Activated CD4-positive, CD25-positive, alpha-beta regulatory T cell treated with anti-CD3 and anti-CD28 coated beads, Interleukin-2, amount 50 U/mL, for 72 hours (primary cell): Measurements from ENCODE around the gene PEX7.
"Not testable (repeated sequence)": the region's sequence is repeated elsewhere in the genome, so short reads cannot be mapped to it uniquely, and the experiment has no call there.

Source experiments
- DNase-seq: peaks from one replicate; pipeline ENCODE4 v3.0.0; 2021

The PEX7 gene

DNA sequence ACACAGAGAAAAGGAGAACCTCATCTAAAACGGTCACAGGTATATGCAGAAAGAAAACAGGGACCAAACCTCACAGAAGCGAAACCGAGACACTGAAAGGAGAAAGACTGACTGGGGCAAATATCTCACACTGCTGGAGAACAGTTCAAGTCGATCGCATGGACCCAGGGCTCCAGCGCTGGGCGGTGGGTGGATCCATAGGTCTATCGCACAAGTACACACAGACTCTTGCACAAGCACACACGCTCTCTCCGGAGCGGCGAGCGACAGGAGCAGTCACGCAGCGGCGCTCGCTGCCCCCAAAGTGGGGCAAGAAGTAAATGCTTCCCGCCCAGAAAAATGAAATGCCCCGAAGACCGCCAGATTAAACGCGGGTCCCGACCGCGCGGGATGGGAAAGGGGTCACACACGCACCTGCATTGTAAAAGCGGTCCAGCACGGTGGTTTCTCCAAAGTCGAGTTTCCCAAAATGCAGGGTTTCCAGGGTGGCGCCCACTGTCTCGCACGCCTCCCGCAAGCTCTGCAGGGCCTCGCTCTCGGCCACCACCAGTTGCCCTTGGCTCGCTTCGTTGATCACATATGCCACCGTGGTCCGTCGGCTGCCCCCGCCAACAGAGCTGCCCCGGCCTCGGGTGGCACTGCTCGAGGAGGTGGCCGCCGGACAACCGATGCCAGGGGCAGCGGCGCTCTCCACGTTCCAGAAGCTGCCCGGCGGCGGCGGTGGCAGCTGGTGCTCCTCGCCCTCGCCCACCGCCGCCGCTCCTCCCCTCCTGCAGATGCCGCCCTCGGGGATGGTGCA, 30.9 kb upstream of the PEX7 start:
- peak; percentile 62 for DNase-seq

DNA sequence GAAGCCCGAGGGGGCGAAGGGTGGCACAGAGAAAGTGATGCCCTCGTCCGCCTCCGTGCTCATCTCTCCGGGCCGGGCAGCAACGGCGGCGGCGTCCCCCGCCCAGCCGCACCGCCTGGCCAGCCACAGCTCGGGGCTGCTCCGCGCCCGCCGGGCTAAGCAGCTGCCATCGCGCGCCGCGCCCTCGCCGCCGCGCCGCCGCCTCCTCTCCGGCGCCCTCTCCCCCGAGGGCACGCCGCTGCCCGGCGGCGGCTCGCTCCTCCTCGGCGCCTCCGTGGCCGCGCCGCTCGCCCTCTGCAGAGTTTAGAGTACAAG, 30.3 kb upstream of the PEX7 start:
- no peak for DNase-seq

DNA sequence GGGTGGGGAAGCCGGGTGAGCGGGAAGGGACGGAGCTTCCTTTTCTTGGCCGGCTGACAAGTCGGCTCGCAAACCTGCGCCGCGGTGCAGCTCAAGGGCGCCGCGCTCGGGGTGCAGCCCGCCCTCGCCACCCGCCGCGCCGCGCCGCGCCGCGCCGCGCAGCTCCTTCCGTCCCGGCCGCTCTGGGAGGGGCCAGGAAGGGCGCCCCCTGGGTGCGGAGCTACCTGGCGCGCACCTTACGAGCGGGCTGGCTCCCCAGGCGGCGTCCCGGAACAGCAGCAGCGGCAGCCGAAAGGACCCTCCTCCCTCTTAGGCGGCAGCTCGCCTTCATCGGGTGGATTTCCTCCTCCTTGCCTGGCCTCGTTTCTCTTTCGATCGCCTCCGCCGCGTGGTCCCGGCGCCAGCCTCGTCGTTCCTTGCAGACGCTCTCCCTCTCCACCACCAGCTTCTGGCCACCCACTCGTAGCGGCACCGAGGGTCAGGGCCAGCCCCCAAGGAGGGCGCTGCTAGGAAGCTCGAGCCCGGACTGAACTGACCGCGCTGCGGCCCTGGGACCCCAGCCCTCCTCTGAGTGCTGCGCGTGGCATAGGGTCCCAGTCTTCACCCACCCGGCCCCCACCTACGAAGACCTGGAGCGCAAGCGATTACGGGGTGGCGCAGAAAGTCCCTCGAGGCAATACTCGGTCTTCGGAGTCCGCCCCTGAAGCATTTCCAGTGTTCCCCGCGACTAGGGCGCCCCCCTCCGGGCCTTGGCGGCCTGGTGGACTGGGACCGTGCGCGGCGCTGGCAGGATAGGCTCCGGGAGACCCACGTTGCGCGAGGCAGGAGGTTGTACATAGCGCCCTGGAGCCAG, 29.8 kb upstream of the PEX7 start, which contains the start of gene MAP3K5:
Gene MAP3K5, minus strand, starts transcription at position 68 of the 853 bp plus-strand sequence. CDS start 320 bp downstream, outside the sequence.
- peak; percentile 93 for DNase-seq

DNA sequence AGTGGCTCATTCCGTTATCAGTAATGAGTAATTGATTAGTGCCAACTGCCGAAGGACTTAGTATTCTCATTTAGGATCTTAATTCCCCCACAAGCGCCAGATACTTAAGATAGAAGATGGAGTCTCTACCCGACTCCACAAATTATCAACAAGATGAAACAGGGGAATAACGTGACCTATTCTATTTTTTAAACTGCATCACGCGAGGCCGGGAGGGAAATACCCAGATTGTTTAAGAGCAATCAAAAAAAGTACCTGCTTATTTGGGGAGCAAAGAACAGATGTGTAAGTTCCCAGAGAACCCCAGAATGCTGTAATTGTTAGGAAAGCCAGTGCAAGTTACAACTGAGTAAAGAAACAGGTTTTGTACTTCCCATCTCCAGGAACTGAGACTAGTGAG, 29.0 kb upstream of the PEX7 start:
- DNase-seq: peak; percentile 40

DNA sequence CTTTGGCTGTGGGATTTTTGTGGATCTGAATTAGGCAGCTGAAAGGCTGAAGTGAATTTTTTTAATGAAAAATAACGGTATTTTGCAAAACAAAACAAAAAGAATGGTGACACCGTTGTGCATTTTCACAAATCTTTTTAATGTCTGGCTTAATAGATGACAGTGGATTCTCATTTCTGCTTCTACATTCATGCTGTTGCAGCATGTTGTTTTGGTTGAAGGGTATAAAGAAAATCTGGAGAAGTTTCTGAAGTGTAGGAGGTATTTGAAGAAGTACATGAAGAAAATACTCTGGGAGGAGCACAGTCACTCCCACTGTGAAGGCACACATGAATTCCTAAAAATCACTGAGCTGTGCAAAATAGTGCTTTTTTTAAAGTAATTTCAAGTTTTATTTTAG, 27.0 kb upstream of the PEX7 start:
- no peak for DNase-seq

DNA sequence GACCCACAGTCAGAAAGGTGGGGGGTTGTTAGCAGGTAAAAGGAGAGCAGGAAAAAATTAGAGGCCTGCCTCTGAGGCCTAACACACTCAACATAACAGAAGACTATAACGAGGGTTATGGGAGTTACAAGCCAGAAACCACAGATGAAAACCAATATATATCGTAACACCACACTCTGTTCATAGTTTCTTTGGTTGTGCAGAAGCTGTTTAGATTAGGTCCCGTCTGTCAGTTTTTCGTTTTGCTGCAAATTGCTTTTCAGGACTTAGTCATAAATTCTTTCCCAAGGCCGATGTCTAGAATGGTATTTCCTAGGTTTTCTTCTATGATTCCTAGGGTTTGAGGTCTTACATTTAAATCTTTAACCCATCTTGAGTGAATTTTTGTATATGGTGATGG, 26.4 kb upstream of the PEX7 start:
- no peak for DNase-seq

DNA sequence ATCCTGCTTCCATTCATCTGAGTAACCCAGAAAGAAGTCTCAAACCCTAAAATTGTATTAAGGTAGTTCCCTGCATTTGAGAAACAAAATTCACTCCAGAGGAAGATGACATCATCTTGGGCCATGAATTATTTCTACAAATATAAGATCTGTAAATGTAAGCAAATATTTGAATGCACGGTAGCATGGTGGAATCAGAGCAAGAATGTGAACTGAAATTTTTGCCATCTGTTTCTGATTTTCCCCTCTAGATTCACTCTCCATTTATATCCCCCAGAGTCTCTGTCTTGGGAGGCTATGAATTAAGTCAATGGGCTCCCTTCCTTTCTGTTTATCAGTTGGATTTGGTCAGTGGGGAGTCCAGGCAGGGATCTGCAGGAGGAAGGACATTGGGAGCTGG, 24.3 kb upstream of the PEX7 start:
- no peak for DNase-seq

DNA sequence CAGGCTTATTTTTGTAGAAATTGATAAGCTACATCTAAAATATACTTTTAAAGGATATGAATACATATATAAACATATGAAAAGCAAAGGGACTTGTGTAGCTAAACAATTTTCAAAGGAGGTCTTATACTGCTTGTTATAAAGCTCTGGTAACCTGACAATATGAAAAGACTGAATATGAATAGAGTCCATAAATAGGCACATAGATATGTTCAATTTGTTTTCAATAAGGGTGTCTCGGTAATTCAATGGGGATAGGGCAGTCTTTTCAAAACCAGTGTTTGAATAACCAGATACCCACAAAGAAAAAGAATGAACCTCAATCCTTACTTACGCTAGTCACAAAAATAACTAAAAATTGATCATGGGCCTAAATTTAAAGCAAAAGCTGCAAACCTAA, 20.8 kb upstream of the PEX7 start:
- no peak for DNase-seq

DNA sequence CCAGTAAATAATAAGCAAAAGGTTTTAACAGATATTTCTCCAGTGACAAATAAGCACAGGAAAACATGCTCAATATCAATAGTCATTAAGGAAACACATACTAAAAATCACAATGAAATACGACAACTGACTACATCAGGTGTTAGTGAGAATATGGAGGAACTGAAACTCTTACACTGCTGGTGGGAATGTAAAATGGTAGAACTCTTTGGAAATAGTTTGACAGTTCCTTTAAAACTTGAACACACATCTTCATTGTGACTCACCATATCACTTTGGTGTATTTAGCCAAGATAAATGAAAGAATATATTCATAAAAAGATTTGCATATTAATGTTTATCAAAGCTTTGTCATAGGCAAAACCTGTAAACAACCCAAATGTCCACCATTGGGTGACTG, 18.8 kb upstream of the PEX7 start:
- no peak for DNase-seq

DNA sequence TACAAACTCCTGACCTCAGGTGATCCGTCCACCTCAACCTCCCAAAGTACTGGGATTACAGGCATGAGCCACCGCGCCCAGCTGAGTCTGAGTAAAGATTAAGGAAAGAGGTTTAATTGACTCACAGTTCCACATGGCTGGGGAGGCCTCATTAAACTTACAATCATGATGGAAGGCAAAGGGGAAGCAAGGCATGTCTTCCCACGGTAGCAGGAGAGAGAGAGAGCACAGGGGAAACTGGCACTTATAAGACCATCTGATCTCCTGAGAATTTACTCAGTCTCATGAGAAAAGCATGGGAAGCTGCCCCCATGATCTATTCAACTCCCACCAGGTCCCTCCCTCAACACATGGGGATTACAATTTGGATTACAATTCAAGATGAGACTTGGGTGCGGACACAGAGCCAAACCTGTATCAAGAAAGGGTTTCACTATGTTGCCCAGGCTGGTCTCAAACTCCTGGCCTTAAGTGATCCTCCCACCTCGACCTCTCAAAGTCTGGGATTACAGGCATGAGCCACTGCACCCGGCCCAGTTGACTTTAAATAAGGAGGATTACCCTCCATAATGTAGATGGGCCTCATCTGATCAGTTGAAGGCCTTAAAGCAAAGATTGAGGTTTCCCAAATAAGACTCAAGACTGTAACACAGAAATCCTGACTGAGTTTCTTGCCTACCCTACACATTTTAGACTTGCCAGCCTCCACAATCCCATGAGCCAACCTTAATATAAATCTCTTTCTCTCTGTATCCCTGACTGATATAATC, 13.1 kb upstream of the PEX7 start:
- DNase-seq: no peak

DNA sequence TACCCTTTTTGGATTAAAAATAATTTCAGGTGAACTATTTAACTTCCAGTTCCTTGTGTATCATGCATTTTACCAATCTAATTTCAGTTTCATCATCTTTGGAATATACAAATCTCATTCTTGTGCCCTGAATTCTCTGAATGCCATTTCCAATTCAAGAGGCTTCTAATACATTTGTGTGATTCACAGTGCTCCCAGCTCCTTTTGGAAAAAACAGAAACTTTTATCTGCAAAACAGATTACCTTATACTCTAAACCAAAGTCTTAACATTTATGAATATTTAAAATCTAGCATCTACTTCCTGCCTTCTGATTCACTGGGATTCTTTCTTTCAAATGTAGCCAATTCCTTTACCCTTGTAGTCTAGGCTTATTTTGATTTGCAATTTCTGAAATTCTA, 11.1 kb upstream of the PEX7 start:
- no peak for DNase-seq

DNA sequence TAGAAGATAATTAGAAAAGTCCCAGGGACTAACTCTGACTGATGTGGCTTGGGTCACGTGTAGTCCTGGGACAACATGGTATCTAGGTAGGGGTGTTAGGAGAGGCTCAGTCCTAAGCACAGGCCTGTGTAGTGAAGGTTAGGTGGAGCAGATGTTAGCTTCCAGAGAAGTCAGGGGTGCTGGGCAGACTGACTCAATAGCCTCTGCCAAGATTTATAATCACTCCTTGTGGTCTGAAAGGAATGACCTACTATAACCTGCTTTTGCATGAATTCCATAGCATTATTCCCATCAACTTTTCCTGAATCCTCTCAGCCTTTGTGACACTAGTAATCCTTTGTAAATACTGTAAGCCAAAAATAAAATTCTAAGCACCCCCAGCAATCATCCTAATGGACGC, 10.2 kb upstream of the PEX7 start:
- DNase-seq: no peak

DNA sequence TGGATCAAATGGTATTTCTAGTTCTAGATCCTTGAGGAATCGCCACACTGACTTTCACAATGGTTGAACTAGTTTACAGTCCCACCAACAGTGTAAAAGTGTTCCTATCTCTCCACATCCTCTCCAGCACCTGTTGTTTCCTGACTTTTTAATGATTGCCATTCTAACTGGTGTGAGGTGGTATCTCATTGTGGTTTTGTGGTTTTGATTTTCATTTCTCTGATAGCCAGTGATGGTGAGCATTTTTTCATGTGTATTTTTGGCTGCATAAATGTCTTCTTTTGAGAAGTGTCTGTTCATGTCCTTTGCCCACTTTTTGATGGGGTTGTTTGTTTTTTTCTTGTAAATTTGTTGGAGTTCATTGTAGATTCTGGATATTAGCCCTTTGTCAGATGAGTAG, 6.8 kb upstream of the PEX7 start:
- not testable (repeated sequence) for DNase-seq

DNA sequence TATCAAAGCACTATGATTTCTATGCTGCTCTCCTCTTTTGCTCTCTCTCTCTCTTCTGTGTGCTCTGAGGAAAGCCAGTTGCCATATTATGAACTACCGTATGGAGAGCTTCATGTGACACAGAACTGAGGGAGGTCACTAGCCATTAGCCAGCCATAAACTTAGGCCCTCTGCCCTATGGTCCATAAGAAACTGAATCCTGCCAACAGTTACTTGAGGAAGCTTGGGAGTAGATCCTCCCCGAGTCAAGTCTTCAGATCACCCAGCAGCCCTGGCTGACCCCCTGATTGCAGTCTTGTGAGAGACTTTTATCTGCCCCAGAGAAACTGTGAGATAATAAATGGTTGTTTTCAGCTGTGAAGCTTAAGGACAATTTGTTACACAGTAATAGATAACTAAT, 5.7 kb upstream of the PEX7 start:
- no peak for DNase-seq

DNA sequence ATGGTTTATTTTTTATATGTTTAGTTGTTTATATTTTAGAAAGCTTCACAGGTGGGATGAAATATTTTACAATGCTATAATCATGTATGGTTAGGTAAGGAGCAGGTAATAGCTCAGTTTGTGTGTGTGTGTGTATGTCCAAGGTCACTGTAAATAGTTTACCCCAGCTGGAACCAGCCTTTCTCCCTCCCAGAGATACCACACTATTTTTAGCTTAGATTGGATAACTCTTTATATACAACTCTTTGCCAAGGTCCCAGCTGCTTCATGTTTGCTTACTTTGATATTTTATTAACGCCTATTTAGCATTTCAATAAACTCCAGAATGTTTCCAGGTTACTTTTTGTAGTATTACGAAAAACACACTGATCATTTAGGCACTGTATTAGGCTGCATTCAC, 1.8 kb upstream of the PEX7 start:
- DNase-seq: no peak

DNA sequence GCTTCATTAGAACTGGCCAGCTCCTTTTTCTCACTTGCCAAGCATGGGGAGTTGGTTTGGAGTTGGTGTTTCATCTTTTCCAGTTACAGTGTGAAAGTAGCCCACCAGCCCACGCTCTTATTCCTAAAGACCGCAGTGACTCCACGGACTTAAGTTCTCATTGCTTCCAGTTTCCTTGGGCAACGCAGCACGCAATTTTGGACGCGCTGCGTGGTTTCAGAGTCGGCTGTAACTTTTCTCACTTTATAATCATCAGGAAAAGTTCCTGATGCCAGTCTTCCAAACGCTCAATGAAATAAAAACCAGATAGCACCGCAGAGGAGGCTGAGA, 381 bp upstream of the PEX7 start:
- DNase-seq: peak; percentile 37

DNA sequence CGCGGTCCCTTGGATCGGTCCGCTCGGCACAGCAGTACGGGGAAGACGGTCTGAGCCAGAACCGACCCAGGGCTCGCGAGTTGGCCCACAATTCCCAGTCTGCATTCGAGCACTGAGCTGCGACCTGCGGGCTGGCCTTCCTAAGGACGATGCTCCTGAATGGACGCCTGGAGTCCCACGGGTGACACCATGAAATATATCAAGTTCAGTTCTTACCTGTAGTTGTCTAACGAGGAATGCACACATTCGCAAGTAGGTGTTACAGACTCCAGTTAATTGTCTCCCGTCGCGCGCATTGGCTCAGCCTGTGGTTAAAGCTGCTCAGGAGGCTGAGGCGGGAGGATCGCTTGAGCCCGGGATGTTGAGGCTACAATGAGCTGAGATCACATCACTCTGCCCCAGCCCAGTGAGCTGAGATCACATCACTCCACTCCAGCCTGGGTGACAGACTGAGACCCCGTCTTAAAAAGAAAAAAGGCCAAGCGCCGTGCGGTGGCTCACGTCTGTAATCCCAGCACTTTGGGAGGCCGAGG, 802 bp downstream of the PEX7 start:
- DNase-seq: no peak

DNA sequence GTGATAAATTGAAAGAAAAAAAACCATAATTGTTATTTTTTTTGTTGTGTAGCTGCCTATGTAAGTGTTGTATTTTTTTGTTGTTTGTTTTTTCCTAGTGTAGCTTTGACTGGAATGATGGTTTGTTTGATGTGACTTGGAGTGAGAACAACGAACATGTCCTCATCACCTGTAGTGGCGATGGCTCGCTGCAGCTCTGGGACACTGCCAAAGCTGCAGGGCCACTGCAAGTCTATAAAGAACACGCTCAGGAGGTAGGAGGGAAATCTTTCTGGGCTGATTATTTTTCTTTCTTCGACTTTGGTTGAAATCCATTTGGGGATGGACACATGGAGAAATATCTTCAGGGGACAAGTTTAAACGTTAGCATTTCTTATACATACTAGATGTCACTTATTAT, 3.8 kb downstream of the PEX7 start:
- DNase-seq: no peak

DNA sequence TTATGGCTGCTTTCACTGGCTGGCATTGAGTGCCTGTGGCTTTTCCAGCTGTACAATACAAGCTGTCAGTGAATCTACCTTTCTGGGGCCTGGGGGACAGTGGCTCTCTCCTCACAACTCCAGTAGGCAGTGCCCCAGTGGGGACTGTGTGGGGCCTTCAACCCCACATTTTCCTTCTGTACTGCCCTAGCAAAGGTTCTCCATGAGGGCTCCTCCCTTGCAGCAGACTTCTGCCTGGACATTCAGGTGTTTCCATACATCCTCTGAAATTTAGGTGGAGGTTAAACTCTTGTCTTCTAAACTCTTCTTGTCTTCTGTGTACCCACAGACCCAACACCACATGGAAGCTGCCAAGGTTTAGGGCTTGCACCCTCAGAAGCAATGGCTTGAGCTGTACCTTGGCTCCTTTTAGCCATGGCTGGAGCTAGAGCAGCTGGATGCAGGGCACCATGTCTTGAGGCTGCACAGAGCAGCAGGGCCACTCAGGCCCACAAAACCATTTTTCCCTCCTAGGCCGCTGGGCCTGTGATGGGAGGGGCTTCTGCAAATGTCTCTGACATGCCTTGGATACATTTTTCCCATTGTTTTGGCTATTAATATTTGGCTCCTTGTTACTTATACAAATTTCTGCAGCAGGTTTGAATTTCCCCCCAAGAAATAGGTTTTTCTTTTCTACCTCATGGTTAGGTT, 9.6 kb downstream of the PEX7 start:
- no peak for DNase-seq

DNA sequence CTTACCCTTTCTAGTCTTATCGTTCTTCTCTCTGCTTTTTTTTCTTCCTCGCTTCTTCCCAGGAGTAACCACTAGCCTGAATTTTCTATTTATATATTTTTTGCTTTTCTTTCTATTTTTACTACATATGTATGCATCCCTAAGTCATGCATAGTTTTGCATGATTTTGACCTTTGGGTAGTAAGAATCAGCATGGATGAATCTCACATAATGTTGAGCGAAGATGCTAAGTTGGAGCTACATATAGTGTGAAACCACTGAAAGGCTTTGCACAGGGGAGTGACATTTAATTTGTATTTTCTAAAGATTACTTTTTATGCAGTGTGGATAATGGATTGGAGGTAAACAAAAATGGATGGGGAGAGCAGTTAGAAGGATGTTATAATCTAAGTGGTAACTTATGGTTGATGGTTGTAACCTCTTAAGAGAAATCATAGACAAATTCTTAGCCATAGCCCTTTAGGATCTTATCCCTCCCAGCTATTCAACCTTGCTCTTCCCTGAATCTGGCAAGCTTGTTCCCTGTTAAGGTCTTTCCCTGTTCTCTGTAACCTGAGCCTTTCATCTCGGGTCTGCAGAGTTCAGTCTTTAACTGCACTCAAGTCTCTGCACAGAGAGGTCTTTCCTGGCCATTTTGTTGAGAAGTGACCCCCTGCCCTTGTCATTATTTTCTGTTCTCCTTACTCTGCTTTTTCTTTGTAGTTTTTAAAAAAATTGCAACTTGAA, 18.0 kb downstream of the PEX7 start:
- no peak for DNase-seq

DNA sequence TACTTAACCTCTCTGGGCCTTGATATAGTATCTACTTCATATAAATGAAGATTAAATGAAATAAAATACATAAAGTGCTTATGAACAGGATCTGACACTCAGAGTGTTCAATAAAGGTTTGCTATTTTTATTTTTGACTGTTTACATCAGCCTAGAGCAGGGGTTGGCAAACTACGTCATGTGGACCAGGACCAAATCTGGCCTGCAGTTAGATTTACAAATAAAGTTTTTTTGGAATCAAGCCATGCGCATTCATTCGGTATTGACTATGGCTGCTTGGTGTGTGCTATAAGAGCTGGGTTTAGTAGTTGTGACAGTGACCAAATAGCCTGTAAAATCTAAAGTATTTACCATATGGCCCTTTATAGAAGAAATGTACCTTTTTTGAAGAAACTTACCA, 20.8 kb downstream of the PEX7 start:
- no peak for DNase-seq

DNA sequence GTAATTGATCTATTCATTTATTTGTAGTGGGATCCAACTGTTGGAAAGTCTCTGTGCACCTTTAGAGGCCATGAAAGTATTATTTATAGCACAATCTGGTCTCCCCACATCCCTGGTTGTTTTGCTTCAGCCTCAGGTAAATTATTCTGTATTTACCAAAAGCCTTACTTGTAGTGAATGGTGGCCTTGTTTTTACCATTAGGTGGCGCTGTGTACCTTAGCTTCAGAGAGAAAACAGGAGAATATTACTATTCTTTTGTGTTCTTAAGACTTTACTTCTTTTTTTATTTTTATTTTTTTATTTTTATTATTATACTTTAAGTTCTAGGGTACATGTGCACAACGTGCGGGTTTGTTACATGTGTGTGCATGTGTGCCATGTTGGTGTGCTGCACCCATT, 23.7 kb downstream of the PEX7 start:
- no peak for DNase-seq
